ENCODE measurements around the gene CDK1. TPM values are rescaled to one million over a fixed set of nuclear protein-coding genes. Genes with fewer than 3 reads are reported as not detected.
A peak's percentile ranks its signal among the peaks of the same experiment; 100 is the strongest.

Gene CDK1
- total and polyA plus RNA-seq, 2 experiments from 2014 or later: 23.1 to 33.6 TPM

DNA sequence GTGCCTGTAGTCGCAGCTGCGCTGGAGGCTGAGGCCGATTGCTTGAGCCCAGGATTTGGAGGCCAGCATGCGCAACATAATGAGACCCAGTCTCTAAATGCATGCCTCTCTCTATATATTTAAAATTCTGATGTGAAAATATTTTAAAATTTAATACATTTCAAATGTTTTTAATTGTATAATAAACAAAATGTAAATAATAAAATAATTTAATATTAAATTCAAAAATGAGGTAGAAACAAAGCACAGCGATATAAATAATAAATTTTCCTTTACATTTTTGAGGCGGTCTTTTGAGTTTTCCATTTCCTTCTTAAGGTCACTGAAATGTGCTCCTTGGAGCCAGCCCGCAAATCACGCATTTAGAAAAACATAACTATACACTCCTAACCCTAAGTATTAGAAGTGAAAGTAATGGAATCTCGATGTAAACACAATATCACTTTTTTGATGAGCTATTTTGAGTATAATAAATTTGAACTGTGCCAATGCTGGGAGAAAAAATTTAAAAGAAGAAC lies 523 bp upstream of the CDK1 start:
- peaks cover 40% of the 10 kb centered on the region for H3K79me2 ChIP-seq
- peak overlapping the region; percentile 12 for H3K4me3 ChIP-seq
- H3K4me1 ChIP-seq (ENCODE audit: insufficient read depth): peaks cover 7% of the 10 kb centered on the region
- H3K4me2 ChIP-seq: peak overlapping the region; percentile 70
- H3K9me2 ChIP-seq (replicated peaks; ENCODE audit: insufficient read depth): no peaks in the 10 kb centered on the region
- H3K9me3 ChIP-seq (ENCODE audit: low read depth): no peaks in the 10 kb centered on the region
- 49% methylated on average over 9 of the region's 9 CpGs for WGBS (ENCODE audit: low lambda C conversion rate, missing lambda C conversion rate)
- peak overlapping the region; percentile 79 for H2AFZ ChIP-seq
- H4K20me1 ChIP-seq (ENCODE audit: insufficient read depth, poor library complexity, severe bottlenecking): no peaks in the 10 kb centered on the region
- H3K27me3 ChIP-seq: no peaks in the 10 kb centered on the region
- no peaks in the 10 kb centered on the region for H3K36me3 ChIP-seq (replicated peaks; ENCODE audit: insufficient read depth, low read depth)
- TF ChIP-seq, protein P1, sequence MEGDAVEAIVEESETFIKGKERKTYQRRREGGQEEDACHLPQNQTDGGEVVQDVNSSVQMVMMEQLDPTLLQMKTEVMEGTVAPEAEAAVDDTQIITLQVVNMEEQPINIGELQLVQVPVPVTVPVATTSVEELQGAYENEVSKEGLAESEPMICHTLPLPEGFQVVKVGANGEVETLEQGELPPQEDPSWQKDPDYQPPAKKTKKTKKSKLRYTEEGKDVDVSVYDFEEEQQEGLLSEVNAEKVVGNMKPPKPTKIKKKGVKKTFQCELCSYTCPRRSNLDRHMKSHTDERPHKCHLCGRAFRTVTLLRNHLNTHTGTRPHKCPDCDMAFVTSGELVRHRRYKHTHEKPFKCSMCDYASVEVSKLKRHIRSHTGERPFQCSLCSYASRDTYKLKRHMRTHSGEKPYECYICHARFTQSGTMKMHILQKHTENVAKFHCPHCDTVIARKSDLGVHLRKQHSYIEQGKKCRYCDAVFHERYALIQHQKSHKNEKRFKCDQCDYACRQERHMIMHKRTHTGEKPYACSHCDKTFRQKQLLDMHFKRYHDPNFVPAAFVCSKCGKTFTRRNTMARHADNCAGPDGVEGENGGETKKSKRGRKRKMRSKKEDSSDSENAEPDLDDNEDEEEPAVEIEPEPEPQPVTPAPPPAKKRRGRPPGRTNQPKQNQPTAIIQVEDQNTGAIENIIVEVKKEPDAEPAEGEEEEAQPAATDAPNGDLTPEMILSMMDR (IDR thresholded peaks at IDR 0.05; ENCODE audit: poor library complexity): no peak
- peak overlapping the region; percentile 58 for H3K27ac ChIP-seq
- DNase-seq (ENCODE audit: low spot score): no peak

DNA sequence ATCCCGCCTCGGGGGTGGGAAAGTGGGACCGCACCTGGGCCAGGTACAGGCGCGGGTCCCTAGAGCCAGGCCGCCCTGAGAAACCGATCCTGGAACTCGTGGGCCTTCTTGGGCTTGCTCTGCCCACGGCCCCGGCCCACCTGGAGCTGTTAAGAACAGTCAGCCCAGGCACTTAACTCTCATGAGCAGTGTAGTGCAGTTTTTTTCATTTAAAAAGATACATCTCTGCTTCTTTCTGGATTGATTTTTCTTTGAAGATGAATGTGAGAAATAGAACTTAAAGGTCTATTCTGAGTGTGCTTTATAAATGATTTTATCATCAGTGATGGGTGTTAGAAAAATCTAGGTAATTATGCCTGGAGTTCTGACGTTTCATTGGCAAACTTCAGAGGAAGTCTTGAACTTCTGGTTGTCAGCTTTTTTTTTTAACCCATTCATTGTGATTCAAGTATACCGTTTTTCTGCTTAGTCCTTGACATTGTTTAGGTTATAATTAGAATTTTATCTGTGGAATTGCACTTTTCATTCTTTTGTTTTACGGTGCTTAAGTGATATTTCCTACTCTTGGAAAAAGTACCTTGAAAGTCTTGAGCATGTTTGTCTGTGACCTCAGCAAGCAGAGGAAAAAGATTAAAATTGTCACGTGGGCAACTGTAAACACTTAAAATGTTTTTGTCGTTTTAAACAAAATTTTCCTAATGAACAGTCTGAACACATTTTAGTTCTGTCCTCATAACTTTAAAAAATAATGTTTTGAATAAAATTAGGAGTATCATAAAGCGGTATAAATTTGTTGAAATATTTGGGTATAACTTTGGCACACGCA lies 906 bp downstream of the CDK1 start:
- TF ChIP-seq, protein P1 (IDR thresholded peaks at IDR 0.05; ENCODE audit: poor library complexity): no peak
- TF ChIP-seq EZH2phosphoT487 (IDR thresholded peaks at IDR 0.05; ENCODE audit: low read depth, severe bottlenecking, unreplicated experiment): no peak
- no peak for TF ChIP-seq EZH2 (IDR thresholded peaks at IDR 0.05; ENCODE audit: borderline replicate concordance)
- Histone ChIP-seq H3K9me3 (ENCODE audit: low read depth) (no peaks in the 10 kb centered on the region), H3K9me2 (replicated peaks; ENCODE audit: insufficient read depth) (no peaks in the 10 kb centered on the region), H3K4me2 (peak overlapping the region; percentile 78), H2AFZ (peak overlapping the region; percentile 31), H3K27me3 (no peaks in the 10 kb centered on the region), H4K20me1 (ENCODE audit: insufficient read depth, poor library complexity, severe bottlenecking) (no peaks in the 10 kb centered on the region), H3K4me3 (peak overlapping the region; percentile 32), H3K79me2 (peaks cover 54% of the 10 kb centered on the region), H3K27ac (no peak overlapping the region), H3K36me3 (replicated peaks; ENCODE audit: insufficient read depth, low read depth) (no peaks in the 10 kb centered on the region), H3K4me1 (ENCODE audit: insufficient read depth) (peaks cover 7% of the 10 kb centered on the region)
- no peak for DNase-seq (ENCODE audit: low spot score)
- WGBS (ENCODE audit: low lambda C conversion rate, missing lambda C conversion rate): 5% methylated on average over 17 of the region's 17 CpGs

DNA sequence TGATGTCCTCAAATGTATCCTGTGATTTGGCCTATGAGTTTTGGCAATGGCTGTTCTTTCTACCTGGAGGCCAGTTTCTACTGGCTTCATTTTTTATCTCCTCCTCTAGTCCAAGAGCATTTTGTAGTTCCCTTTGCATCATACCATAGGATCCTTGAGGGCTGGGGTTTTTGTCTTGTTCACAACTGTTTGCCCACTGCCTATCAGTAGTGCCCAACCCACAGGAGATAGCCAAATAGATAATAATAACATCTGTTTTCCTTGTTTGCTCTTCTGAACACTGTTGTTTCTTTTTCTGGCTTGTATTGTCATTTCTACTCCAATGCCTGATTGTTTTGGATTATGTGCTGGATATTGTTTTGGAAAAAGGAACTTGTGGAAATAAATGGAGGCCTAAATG lies 3.4 kb downstream of the CDK1 start:
- Histone ChIP-seq H3K9me3 (ENCODE audit: low read depth) (no peaks in the 10 kb centered on the region), H3K27ac (no peak overlapping the region), H3K4me2 (peak overlapping the region; percentile 31), H2AFZ (peak overlapping the region; percentile 9), H3K36me3 (replicated peaks; ENCODE audit: insufficient read depth, low read depth) (no peaks in the 10 kb centered on the region), H3K4me1 (ENCODE audit: insufficient read depth) (peaks cover 7% of the 10 kb centered on the region), H4K20me1 (ENCODE audit: insufficient read depth, poor library complexity, severe bottlenecking) (no peaks in the 10 kb centered on the region), H3K9me2 (replicated peaks; ENCODE audit: insufficient read depth) (no peaks in the 10 kb centered on the region), H3K27me3 (no peaks in the 10 kb centered on the region), H3K4me3 (no peak overlapping the region), H3K79me2 (peaks cover 66% of the 10 kb centered on the region)
- DNase-seq (ENCODE audit: low spot score): no peak
- TF ChIP-seq, protein P1 (IDR thresholded peaks at IDR 0.05; ENCODE audit: poor library complexity): no peak
